ENCODE results near the gene HARS1.
"Not testable (repeated sequence)": the region's sequence is repeated elsewhere in the genome, so short reads cannot be mapped to it uniquely, and the experiment has no call there.

Gene HARS1

DNA sequence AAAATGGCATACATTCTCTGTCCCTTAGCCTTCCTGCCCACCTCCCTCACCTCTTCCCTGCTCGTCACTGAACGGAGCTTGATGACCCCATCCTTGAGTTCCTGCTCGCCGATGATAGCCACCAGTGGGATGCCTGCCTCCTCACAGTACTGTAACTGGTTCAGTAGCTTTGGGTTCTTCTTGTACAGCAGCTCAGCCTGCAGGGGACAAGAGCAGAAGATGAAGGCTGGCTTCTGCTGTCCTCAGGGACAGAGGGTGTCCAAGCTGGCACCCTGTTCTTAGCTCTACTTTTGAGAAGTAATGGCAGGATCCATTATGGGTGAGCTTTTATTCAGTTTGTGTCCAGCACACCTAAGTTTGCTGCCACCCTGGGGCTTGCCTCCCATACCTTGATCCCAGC, 16.5 kb downstream of the HARS1 start:
- DNase-seq (ENCODE audit: low read depth), result no peak

DNA sequence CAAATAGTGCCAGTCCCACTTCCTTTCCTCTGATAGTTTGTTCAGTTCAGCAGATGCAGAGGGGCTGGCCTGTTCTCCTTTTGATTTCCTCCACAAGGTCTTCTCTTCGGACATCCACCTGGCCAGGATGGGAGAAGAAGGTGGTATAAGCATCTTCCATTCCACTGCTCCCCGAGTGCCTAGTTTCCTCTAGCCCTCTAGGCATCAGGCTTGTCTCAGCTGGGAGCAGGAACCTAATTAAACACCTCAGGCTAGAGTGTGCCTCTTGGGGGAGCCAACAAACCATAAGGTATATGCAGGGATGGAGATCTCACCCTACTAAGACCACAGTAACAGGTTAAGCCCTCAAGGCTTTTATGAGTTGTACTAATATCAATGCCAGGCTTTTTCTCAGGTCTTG, 17.0 kb downstream of the HARS1 start:
- DNase-seq (ENCODE audit: low read depth), result no peak

DNA sequence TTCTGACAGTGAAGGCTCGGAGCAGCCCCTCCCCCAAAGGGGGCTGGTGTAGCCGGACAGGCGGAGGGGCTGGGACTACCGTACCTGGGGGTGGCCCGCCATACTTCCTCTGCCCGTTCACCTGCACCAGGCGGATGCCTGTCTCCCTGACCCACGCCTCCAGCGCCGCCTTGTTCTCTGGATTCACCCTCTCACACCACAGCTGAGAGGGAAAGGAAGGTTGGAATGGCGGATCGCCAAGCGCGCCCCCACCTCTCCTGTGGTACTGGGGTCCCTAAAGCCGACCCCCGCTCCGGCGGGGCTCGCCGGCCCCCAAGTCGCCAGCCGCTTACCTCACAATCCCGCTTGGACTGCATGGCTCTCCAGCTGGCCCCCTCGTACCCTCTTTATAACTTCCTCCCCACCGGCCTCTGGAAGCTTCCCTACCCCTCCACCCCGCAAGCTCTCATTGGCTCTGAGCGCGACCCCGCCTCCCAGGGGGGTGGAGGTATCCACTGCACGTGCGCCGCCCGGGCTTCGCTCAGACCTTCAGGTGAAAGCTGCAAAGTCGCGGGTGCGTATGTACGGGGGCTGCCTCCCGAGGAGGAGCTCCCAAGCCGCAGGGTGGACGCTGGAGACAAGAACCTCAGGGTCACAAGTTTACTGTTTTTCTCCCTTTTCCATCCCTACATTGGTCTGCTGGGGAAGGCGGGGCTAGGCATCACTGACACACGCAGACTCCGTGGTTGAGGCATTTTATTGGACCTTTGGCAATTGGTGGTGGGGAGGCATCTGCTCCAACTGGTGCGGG, 17.8 kb downstream of the HARS1 start, which contains the start of gene DND1:
TSS of gene DND1 (minus strand) at position 390 of the 790 bp plus-strand sequence. CDS start at position 356, 34 bp downstream.
- no peak for DNase-seq (ENCODE audit: low read depth)

DNA sequence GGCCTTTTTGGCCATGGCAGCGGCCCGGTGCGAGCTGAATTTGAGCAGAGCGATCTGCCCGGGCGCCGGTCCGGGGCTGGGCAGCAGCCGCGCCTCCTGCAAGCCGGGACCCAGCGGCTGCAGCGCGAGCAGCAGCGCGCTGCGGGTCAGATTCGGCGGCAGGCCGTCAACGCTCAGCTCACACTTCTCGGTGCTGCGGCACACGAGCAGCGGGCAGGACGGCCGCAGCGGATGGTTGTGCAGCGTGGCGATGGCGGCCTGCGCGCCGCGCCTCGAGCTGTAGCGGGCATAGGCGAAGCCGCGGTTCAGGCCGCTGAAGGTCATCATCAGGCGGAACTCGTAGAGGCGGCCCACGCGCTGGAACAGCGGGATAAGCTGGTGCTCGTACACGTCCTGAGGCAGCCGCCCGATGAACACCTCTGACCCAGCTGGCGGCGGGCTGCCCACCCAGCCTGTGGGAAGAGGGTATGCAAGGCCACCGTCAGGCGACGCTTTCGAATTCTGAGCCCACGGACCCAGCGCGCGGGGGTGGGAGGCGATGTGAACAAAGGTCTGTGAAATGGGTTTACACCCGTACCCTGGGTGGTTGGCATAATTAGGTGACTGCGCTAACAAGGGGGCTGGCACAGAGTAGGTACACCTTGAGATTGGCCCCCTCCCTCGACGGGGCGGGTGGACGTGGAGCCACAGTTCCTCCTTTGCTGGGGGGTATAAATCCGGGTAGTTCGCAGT, 18.5 kb downstream of the HARS1 start:
- no peak for DNase-seq (ENCODE audit: low read depth)

DNA sequence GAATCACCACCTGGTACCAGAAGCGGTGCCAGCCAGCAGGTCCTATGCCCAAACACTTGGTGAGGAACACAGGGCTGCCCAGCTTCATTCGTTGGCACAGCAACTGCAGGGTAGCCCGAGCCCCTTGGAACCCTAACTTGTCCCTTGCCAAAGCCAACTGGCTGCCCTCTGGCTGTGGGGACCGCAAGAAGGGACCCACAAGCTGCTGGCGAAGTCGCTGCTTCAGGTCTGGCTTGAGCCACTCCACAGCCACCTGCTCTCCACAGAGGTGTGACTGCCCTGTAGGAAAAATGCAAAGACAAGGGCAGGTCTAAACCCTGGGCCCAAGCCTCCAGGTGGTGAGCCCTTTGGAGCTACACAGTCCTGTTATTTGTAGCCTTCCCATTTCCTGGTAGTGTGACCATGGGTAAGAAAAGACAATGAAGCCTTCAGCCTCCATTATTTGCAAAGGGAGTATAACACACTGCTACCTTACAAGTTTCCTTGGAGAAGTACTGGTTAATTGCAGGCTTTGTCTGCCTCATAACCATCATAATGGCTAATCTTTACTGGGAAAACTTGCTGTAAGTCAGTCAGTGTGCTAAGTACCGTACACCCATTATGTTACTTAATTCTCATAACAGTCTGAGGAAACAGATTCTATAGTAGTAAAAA, 19.6 kb downstream of the HARS1 start:
- no peak for DNase-seq (ENCODE audit: low read depth)

DNA sequence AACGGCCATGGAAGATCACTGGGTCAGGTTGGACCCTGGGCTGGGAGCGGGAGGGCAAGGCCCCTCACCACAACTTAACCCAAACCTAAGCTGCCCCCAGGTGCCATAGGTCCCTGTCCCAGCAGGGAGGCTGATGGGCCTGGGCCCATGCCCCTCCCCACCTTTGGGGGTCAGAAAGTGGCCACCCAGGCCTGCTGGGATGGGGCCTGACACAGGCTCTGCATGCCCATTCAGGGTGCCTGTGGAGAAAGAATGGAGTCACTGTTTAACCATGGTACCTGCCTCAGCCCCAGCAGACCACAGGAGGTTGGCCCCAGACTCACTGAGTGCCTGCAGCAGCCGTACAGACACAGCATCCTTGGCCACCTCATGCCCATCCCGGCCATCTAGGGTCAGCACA, 20.1 kb downstream of the HARS1 start:
- not testable (repeated sequence) for DNase-seq (ENCODE audit: low read depth)

DNA sequence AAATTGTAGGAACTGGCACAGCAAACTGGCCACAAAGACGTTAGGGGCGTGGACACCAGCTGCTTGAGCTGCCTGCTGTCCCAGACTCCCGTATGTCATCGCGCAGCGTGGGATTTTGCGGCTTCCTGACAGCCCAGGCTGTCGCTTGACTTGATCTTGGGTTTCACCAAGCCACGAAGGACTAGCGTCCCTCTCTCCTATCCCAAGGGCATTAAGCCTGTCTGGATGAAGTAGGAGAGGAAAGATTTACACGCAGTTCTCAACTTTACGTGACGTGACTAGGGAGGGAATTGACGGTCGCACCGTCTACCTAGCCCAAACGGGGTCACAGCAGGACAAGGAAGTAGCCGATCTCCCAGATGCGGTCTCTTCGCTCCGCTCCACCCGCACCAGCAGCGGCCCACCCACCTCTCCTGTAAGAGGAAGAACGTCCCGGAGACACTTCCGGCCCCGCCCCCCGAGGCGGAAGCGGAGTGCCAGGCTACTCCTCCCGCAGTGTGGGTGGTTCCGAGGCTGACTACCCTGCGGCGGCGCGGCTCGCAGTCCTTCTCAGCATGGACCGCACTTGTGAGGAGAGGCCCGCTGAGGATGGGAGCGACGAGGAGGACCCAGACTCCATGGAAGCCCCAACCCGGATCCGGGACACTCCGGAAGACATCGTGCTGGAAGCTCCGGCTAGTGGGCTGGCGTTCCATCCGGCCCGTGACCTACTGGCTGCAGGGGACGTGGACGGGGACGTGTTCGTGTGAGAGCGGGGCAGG, 26.6 kb downstream of the HARS1 start, which contains the start of gene WDR55:
TSS of gene WDR55 (plus strand) at position 546 of the 761 bp plus-strand sequence. CDS start at position 555, 9 bp downstream.
- DNase-seq (ENCODE audit: low read depth), result peak; percentile 93

DNA sequence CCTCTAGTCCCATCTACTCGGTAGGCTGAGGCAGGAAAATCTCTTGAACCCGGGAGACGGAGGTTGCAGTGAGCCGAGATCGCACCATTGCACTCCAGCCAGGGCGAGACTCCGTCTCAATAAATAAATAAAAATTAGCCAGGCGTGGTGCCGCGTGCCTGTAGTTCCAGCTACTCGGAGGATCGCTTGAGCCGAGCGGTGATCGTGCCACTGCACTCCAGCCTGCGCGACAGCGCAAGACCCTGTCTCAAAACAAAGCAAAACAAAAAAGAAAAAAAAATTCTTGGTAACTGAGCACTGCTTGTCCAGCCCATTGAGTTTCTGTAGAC, 27.2 kb downstream of the HARS1 start:
- DNase-seq (ENCODE audit: low read depth), result no peak

DNA sequence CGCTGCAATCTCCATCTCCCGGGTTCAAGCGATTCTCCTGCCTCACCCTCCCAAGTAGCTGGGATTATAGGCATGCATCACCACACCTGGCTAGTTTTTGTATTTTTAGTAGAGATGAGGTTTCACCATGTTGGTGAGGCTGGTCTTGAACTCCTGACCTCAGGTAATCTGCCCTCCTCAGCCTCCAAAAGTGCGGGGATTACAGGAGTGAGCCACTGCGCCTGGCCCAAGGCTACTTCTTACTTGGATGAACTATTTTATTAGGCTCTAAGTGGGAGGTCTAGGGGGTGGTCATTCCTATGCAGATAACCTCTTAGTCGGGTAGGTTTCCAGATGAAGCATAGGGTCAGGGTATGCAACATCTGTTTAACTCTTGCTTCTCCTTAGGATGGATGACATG, 30.8 kb downstream of the HARS1 start:
- DNase-seq (ENCODE audit: low read depth), result not testable (repeated sequence)

DNA sequence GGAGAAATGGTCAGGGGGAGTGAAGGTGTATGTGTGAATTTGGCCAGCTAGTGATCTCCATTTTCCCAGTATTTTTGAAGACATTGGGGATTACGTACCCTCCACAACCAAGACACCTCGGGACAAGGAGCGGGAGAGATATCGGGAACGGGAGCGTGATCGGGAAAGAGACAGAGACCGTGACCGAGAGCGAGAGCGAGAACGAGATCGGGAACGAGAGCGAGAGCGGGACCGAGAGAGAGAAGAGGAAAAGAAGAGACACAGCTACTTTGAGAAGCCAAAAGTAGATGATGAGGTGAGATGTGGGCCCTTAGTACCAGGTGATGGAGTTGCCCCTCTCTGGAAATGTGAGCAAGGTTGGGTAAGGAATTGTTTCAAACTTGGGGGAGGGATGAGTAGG, 32.3 kb downstream of the HARS1 start:
- no peak for DNase-seq (ENCODE audit: low read depth)

DNA sequence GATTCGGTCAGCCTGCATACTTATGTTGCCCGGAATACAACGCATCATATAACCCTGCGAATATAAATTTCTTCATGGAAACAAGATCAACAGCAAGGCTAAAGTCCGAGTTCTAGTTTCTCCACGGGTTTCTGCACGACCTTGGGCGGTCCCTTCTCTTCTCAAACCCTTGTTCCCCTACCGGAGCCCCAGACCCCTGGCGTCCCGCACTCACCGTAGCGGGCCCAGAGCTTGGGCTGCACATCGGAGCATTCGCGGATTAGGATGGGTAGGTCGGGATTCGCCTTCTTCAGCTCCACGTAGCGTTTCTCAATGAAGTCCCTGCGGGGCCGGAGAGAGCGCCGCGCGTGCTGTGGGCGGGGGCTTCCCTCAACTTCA, 44.1 kb downstream of the HARS1 start:
- no peak for DNase-seq (ENCODE audit: low read depth)

DNA sequence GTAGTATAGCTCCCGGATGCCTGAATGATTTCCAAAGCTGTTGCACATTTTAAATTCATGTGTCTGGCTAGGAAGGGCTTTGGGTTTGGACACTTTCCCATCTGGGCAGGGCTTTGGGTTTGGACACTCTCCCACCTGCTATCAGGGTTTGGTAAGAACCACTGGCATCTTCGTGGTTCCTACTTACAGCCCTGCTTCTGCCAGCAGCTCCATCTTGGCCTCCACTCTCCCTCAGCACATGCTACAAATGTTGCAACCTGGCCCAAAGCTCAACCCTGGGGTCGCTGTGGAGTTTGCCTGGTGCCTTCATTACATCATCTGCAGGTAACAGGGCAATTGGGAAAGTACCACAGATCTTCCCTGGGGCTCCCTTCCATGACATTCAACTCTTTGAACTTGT, 48.5 kb downstream of the HARS1 start:
- no peak for DNase-seq (ENCODE audit: low read depth)

DNA sequence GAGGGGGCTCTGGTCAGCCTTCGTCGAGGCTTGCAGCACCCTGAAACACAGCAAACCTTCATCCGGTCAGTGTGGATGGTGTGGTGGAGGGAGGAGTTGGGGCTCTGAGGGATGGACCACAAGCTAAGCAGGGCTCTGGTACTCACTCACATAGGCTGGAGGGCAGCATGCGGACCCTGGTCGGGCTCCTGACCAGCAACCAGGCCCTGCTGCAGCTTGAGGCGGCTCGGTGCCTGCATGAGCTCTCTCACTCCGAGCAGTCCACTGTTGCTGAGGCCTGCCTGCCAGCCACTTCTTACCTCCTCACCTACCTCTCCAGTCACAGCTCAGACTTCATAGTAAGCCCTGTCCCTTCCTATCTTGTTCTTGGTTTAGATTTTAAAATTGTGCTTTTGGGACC, 49.5 kb downstream of the HARS1 start:
- no peak for DNase-seq (ENCODE audit: low read depth)

DNA sequence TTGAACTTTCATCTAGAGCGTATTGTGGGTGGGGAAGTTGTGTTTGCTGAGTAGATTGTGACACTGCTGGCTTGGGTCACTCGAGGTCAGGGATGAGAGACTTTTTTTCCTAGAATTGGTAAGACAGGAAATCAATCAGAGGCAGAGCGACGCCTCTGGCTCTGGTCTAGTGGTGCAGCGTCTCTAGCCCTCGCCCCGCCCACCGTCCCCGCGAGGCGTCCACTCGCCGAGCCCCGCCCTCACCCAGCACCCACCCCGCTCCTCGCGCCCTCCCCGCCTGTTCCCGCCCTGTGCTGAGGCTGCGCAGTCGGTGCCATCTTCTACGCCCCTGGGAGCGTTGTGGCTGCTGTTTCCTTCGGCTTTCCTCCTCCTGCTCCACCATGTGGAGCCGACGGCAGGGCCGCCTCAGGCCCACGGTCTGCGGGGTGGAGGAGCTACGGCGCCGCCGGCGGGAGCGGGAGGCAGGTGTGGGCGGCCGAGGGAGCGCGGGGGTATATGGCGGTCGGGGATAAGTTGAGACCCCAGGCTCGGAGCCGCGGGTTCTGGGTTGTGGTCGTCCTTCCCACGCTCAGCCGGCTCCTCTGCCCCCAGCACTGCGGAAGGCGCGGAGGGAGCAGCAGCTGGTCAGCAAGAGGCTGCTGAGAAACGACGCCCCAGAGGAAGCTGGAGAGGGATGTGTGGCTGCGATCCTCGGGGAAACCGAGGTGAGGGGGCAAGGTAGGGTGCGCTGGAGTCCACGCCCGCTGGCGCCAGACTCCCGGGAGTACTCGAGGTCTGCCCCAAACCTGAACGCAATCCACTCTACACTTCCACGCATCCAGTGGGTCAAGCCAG, 51.8 kb downstream of the HARS1 start, which contains the start of gene TMCO6:
TSS of gene TMCO6 (plus strand) at position 304 of the 834 bp plus-strand sequence. CDS start at position 381, 77 bp downstream.
- peak; percentile 94 for DNase-seq (ENCODE audit: low read depth)

DNA sequence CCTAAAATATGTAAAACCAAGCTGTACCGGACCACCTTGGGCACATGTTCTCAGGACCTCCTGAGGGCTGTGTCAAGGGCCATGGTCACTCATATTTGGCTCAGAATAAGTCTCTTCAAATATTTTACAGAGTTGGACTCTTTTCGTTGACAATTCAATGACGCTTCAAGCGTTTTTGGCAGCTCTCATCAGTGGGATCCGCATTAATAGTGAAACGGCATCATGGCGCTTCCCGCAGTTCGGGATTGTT, 52.3 kb downstream of the HARS1 start:
- DNase-seq (ENCODE audit: low read depth), result not testable (repeated sequence)

DNA sequence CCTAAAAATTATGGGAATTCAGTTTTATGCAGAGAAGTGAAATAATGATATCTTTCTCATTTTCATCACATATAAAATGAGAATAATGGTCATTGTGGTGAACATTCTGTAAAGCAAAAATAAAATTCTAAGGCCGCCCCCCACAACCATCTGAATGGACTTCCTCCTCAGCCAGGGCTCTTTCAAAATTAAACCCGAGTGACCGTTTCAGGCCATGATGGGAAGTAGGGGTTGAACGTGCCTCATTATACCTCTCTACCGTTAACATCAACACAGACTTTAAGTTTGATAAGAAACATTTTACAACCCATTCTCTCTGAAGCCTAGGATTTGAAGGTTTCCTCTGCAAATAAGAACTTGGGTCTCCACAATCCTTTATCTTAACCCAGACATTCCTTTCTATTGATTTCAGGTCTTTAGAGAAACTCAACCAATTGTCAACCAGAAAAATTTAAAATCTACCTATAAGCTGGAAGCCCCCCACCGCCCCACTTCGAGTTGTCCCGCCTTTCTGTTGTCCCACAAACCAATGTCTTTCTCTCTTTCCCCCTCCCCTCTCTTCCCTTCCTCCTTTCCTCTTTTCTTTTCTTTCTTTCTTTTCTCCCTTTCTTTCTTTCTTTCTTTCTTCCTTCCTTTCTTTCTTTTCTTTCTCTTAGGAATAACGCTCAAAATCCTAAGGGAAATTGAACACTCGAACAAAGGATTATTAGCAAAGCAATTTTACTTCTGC, 53.6 kb downstream of the HARS1 start:
- no peak for DNase-seq (ENCODE audit: low read depth)

DNA sequence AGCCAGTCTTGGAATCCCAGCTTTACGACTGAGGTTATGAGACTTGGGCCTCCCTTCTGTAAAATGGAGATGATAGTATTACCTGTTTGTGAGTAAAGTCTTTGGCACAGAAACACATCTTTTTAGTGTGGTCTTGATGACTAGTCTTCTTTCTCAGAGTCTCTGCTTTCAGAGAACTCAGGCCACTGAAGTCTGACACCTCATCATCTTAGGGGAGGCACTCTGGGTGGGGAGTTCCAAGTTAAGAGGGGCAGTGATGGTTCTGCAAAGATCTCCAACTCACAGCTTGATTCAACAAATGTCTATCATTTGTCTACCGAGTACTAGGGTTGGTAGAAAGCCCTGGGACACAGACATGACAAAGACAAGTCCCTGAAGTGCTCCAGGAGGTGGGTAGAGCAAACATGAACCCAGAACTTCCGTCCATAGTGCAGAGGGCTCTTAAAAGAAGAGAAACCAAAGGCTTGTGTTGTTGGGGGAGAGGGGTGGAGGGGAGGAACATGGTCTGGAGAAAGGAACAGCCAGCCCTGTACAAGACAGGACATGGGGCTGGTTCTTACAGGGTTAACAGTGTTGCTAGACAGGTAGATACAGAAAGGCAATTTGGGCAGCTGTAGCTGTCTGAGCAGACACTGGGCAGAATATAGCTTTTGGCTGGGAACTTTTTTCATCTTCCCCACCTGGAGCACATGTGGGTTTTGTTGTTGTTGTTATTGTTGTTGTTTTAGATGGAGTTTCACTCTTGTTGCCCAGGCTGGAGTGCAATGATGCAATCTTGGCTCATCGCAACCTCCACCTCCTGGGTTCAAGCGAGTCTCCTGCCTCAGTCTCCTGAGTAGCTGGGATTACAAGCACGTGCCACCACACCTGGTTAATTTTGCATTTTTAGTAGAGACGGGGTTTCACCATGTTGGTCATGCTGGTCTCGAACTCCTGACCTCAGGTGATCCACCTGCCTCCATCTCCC, 55.6 kb downstream of the HARS1 start:
- DNase-seq (ENCODE audit: low read depth), result no peak

DNA sequence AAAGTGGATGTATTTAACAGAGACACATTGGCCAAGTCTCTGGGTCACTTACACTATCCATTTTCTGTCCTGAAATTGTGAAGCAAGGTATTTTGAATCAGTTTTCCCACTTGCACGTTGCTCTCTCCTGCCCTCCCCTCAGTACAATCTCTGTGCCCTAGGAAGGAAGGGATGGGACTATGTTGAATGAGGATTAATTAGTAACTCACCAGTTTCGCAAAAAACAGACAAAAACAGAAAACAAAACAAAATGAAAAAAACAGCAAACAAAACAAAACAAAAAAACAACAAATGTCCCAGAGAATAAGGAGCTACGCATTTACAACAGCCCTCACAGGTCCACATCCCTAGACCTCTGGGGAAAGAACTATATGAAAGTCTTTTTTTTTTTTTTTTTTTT, 57.1 kb downstream of the HARS1 start:
- DNase-seq (ENCODE audit: low read depth), result no peak

DNA sequence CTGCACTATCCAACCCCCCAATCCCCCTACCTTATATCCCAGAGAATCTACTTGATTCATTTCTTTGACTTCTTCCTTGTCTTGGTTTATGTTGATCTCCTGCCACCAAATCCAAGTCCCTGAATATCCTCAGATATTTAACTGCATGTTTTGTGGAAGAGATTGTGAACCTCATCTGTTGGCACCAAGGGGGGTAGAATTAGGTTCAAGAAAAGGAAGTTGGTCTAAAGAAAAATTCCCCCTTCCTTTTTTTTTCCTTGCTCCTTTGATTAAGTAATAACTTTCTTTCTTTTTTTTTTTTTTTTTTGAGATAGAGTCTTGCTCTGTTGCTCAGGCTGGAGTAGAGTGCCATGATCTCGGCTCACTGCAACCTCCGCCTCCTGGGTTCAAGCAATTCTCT, 57.7 kb downstream of the HARS1 start:
- no peak for DNase-seq (ENCODE audit: low read depth)

Data from stimulated activated CD8-positive, alpha-beta memory T cell treated with anti-CD3 and anti-CD28 coated beads, Interleukin-12 subunit alpha, Interleukin-12 subunit beta, amount 100 ng/mL, for 4 hours (primary cell).